IPS-NIHi7 (cell line): Measurements from ENCODE around the gene PDGFD.

Experiments used
- DNase-seq: peaks from one replicate; pipeline ENCODE4 v3.0.0; 2012; ENCODE audit warnings: mixed read lengths; ENCODE audit errors: extremely low spot score

The PDGFD gene

GRCh38 chr11:104000798-104001197, 163.1 kb downstream of the PDGFD start:
- DNase-seq = no peak

- DNase-seq = no peak
These were observed 165.0 kb downstream of the PDGFD start for GRCh38 chr11:103998826-103999508.

- DNase-seq = no peak
These were observed 166.9 kb downstream of the PDGFD start for GRCh38 chr11:103997082-103997481.

- no peak for DNase-seq
These were observed 168.1 kb downstream of the PDGFD start for GRCh38 chr11:103995896-103996295.

- DNase-seq = no peak
These were observed 169.4 kb downstream of the PDGFD start for GRCh38 chr11:103994518-103994917.

GRCh38 chr11:103994094-103994493, 169.9 kb downstream of the PDGFD start:
- no peak for DNase-seq

- DNase-seq = no peak
These were observed 170.4 kb downstream of the PDGFD start for GRCh38 chr11:103993507-103993906.

- no peak for DNase-seq
These were observed 175.4 kb downstream of the PDGFD start for GRCh38 chr11:103988595-103988969.

- DNase-seq = peak; percentile 24
These were observed 176.0 kb downstream of the PDGFD start for GRCh38 chr11:103987629-103988594.

GRCh38 chr11:103985041-103985440, 178.9 kb downstream of the PDGFD start:
- no peak for DNase-seq

- no peak for DNase-seq
These were observed 183.8 kb downstream of the PDGFD start for GRCh38 chr11:103980108-103980507.

- no peak for DNase-seq
These were observed 185.0 kb downstream of the PDGFD start for GRCh38 chr11:103978616-103979595.

GRCh38 chr11:103972013-103972412, 191.9 kb downstream of the PDGFD start:
- DNase-seq = no peak

- no peak for DNase-seq
These were observed 193.2 kb downstream of the PDGFD start for GRCh38 chr11:103970701-103971249.

- DNase-seq = no peak
These were observed 195.3 kb downstream of the PDGFD start for GRCh38 chr11:103968685-103969084.

- DNase-seq = no peak
These were observed 196.0 kb downstream of the PDGFD start for GRCh38 chr11:103967985-103968384.

GRCh38 chr11:103964390-103964789, 199.6 kb downstream of the PDGFD start:
- DNase-seq = no peak

GRCh38 chr11:103963648-103964047, 200.3 kb downstream of the PDGFD start:
- no peak for DNase-seq

- DNase-seq = no peak
These were observed 202.9 kb downstream of the PDGFD start for GRCh38 chr11:103961010-103961409.

GRCh38 chr11:103960108-103960507, 203.8 kb downstream of the PDGFD start:
- no peak for DNase-seq

- DNase-seq = no peak
These were observed 204.5 kb downstream of the PDGFD start for GRCh38 chr11:103959279-103959942.
